ENCODE results near the gene TRPC4AP.

- no peak for TF ChIP-seq POLR2A (IDR thresholded peaks at IDR 0.05)
- TF ChIP-seq CTCF (IDR thresholded peaks at IDR 0.05), result no peak
- TF ChIP-seq POLR2AphosphoS5 (IDR thresholded peaks at IDR 0.05), result no peak
Observed at GRCh38 chr20:34954904-34955230, 137.7 kb downstream of the TRPC4AP start.

Data from prostate gland (tissue), 2 donors.